Natural killer cell treated with Interleukin-12 subunit alpha and Interleukin-12 subunit beta and Interleukin-15 and Interleukin-18, amount 100 ng/mL, for 72 hours (primary cell): ENCODE data around the gene DNAJC11. TPM values are rescaled to one million over a fixed set of nuclear protein-coding genes. Genes with fewer than 3 reads are reported as not detected.
"Not testable (repeated sequence)": the region's sequence is repeated elsewhere in the genome, so short reads cannot be mapped to it uniquely, and the experiment has no call there.

Experiments used
- ATAC-seq, 2 donors: fragments of 150-1000 bp; cut with Tn5 transposase in 1 of 2; sonication (Bioruptor Pico), chemical (Tn5 transposase) in 1 of 2; 2 replicates each; pipeline ENCODE4 v1.10.0; 2021
- DNase-seq: peaks from one replicate; pipeline ENCODE4 v3.0.0; 2022; ENCODE audit warnings: low spot score
- H3K27ac Mint-ChIP-seq, 2 donors: 1 replicate in 1 of 2; 2 replicates in 1 of 2; pipeline ENCODE4 v1.8.0; 2022; ENCODE audit warnings: mixed read lengths in 2 of 2, mild to moderate bottlenecking in 1 of 2, moderate library complexity in 1 of 2
- H3K27me3 Mint-ChIP-seq, 2 donors: 1 replicate in 1 of 2; 2 replicates in 1 of 2; pipeline ENCODE4 v1.8.0; 2022; ENCODE audit warnings: mixed read lengths in 2 of 2
- H3K36me3 Mint-ChIP-seq: one replicate; pipeline ENCODE4 v1.8.0; 2022; ENCODE audit warnings: mixed read lengths
- H3K4me1 Mint-ChIP-seq, 2 donors: 1 replicate in 1 of 2; 2 replicates in 1 of 2; pipeline ENCODE4 v1.8.0; 2022; ENCODE audit warnings: low read depth in 2 of 2, mixed read lengths in 2 of 2, mild to moderate bottlenecking in 1 of 2
- H3K4me3 Mint-ChIP-seq: one replicate; pipeline ENCODE4 v1.8.0; 2022; ENCODE audit warnings: mixed read lengths
- H3K9me3 Mint-ChIP-seq: 2 replicates; pipeline ENCODE4 v1.8.0; 2022; ENCODE audit warnings: mixed read lengths
- total RNA-seq, 2 donors: library from RNA; stranded (reverse); gene quantifications; one replicate each; pipeline ENCODE4 v1.2.3, GENCODE V29; 2022

The DNAJC11 gene
- total RNA-seq, 2 donors from 2014 or later = 60.7 to 96.8 TPM

GRCh38 chr1:6600410-6601048 is 101.1 kb downstream of the DNAJC11 start:
- Mint-ChIP-seq H3K36me3 (no peaks in the 10 kb centered on the region), H3K27ac (peak overlapping the region; percentile 83 to 95), H3K4me1 (peaks cover 30 to 38% of the 10 kb centered on the region in 2 donors), H3K27me3 (no peaks in the 10 kb centered on the region), H3K4me3 (peak overlapping the region; percentile 94), H3K9me3 (no peaks in the 10 kb centered on the region)
- no peak for DNase-seq
- no peak for ATAC-seq

GRCh38 chr1:6599991-6600390 is 101.6 kb downstream of the DNAJC11 start:
- peaks cover 35 to 38% of the 10 kb centered on the region in 2 donors for H3K4me1 Mint-ChIP-seq
- DNase-seq, H3K9me3 Mint-ChIP-seq, H3K27me3 Mint-ChIP-seq, ATAC-seq, H3K36me3 Mint-ChIP-seq: not testable (repeated sequence)
- peak overlapping the region; percentile 83 to 95 for H3K27ac Mint-ChIP-seq
- H3K4me3 Mint-ChIP-seq = peak overlapping the region; percentile 94

GRCh38 chr1:6599141-6599975 is 102.3 kb downstream of the DNAJC11 start:
- no peak for DNase-seq
- no peak for ATAC-seq

GRCh38 chr1:6597777-6598131 is 103.9 kb downstream of the DNAJC11 start:
- Mint-ChIP-seq H3K9me3 (no peaks in the 10 kb centered on the region), H3K27ac (no peak overlapping the region), H3K36me3 (no peaks in the 10 kb centered on the region), H3K4me1 (peaks cover 27 to 39% of the 10 kb centered on the region in 2 donors), H3K27me3 (no peaks in the 10 kb centered on the region), H3K4me3 (no peak overlapping the region)
- DNase-seq (no peak), ATAC-seq (no peak)

More at GRCh38 chr1:6599141-6599975, 102.3 kb downstream of the DNAJC11 start:
- H3K4me1 Mint-ChIP-seq = peaks cover 35 to 37% of the 10 kb centered on the region in 2 donors
- H3K4me3 Mint-ChIP-seq = peak overlapping the region; percentile 94
- H3K36me3 Mint-ChIP-seq = no peaks in the 10 kb centered on the region
- H3K27me3 Mint-ChIP-seq = no peaks in the 10 kb centered on the region
- H3K9me3 Mint-ChIP-seq = no peaks in the 10 kb centered on the region
- H3K27ac Mint-ChIP-seq = peak overlapping the region; percentile 83 to 95

GRCh38 chr1:6596886-6597776 is 104.5 kb downstream of the DNAJC11 start:
- H3K36me3 Mint-ChIP-seq = no peaks in the 10 kb centered on the region
- ATAC-seq = no peak
- no peak overlapping the region for H3K27ac Mint-ChIP-seq
- no peaks in the 10 kb centered on the region for H3K27me3 Mint-ChIP-seq
- peaks cover 27 to 42% of the 10 kb centered on the region in 2 donors for H3K4me1 Mint-ChIP-seq
- DNase-seq = no peak
- H3K4me3 Mint-ChIP-seq = no peak overlapping the region
- no peaks in the 10 kb centered on the region for H3K9me3 Mint-ChIP-seq

- no peak for DNase-seq
- Mint-ChIP-seq H3K27me3 (no peaks in the 10 kb centered on the region), H3K4me1 (peaks cover 26 to 42% of the 10 kb centered on the region in 2 donors), H3K27ac (peak overlapping the region in 1 of 2 donors; percentile 58), H3K4me3 (no peak overlapping the region), H3K9me3 (no peaks in the 10 kb centered on the region), H3K36me3 (no peaks in the 10 kb centered on the region)
- no peak for ATAC-seq
Observed at GRCh38 chr1:6596351-6596750, 105.3 kb downstream of the DNAJC11 start.

- Mint-ChIP-seq H3K27me3 (no peaks in the 10 kb centered on the region), H3K36me3 (no peaks in the 10 kb centered on the region), H3K4me1 (peaks cover 25 to 41% of the 10 kb centered on the region in 2 donors), H3K27ac (no peak overlapping the region), H3K4me3 (no peak overlapping the region), H3K9me3 (no peaks in the 10 kb centered on the region)
- ATAC-seq (no peak), DNase-seq (no peak)
Observed at GRCh38 chr1:6594977-6595740, 106.5 kb downstream of the DNAJC11 start.

GRCh38 chr1:6593810-6594209 is 107.8 kb downstream of the DNAJC11 start:
- no peaks in the 10 kb centered on the region for H3K36me3 Mint-ChIP-seq

GRCh38 chr1:6592865-6593593 is 108.6 kb downstream of the DNAJC11 start:
- Mint-ChIP-seq H3K4me3 (no peak overlapping the region), H3K36me3 (no peaks in the 10 kb centered on the region), H3K27ac (no peak overlapping the region), H3K4me1 (peaks cover 11 to 28% of the 10 kb centered on the region in 2 donors), H3K27me3 (no peaks in the 10 kb centered on the region), H3K9me3 (no peaks in the 10 kb centered on the region)
- DNase-seq (no peak), ATAC-seq (no peak)

More at GRCh38 chr1:6593810-6594209, 107.8 kb downstream of the DNAJC11 start:
- Mint-ChIP-seq H3K4me3 (no peak overlapping the region), H3K27me3 (no peaks in the 10 kb centered on the region), H3K27ac (no peak overlapping the region), H3K9me3 (no peaks in the 10 kb centered on the region), H3K4me1 (peaks cover 14 to 31% of the 10 kb centered on the region in 2 donors)
- ATAC-seq (no peak), DNase-seq (no peak)

GRCh38 chr1:6592441-6592840 is 109.2 kb downstream of the DNAJC11 start:
- Mint-ChIP-seq H3K27ac (no peak overlapping the region), H3K9me3 (no peaks in the 10 kb centered on the region), H3K27me3 (no peaks in the 10 kb centered on the region), H3K4me1 (peaks cover 11 to 28% of the 10 kb centered on the region in 2 donors), H3K4me3 (no peak overlapping the region), H3K36me3 (no peaks in the 10 kb centered on the region)
- peak in 1 of 2 donors; percentile 25 for ATAC-seq
- DNase-seq = no peak

GRCh38 chr1:6591644-6592043 is 110.0 kb downstream of the DNAJC11 start:
- DNase-seq (no peak), ATAC-seq (peak in 1 of 2 donors; percentile 4)
- H3K4me1 Mint-ChIP-seq = peaks cover 11 to 28% of the 10 kb centered on the region in 2 donors
- no peaks in the 10 kb centered on the region for H3K27me3 Mint-ChIP-seq
- H3K4me3 Mint-ChIP-seq = no peak overlapping the region
- no peaks in the 10 kb centered on the region for H3K36me3 Mint-ChIP-seq
- no peaks in the 10 kb centered on the region for H3K9me3 Mint-ChIP-seq
- no peak overlapping the region for H3K27ac Mint-ChIP-seq

GRCh38 chr1:6591222-6591621 is 110.4 kb downstream of the DNAJC11 start:
- H3K9me3 Mint-ChIP-seq = no peaks in the 10 kb centered on the region
- no peaks in the 10 kb centered on the region for H3K27me3 Mint-ChIP-seq
- peaks cover 11 to 26% of the 10 kb centered on the region in 2 donors for H3K4me1 Mint-ChIP-seq
- peak overlapping the region; percentile 20 for H3K4me3 Mint-ChIP-seq
- no peak overlapping the region for H3K27ac Mint-ChIP-seq
- peak; percentile 25 to 44 for ATAC-seq
- DNase-seq = no peak
- no peaks in the 10 kb centered on the region for H3K36me3 Mint-ChIP-seq
